ENCODE measurements around the gene DST. TPM values are rescaled to one million over a fixed set of nuclear protein-coding genes. Genes with fewer than 3 reads are reported as not detected.

DST gene
- total RNA-seq, 2 experiments from 2014 or later, result 5.7 to 6.2 TPM

DNA sequence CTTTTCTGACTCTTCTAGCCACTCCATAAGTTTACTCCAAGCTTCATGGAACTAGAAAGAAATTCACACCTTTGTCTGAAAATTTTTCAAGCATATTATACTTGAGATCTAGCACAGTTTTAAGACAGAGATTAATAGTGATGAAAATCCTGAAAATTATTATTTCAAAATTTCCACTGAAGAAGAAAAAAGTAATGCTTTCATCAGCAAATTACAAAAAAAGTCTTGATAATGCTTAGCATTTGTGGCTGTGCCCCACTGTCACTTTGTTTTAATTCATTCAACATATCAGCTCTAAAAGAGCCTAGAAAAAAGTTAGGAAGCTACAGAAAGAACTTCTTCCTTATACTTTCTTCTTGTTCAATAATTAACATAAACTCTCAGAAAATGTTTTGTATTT lies 153.1 kb downstream of the DST start:
- no peak overlapping the region for H3K4me3 Mint-ChIP-seq
- intact Hi-C loops (cut with micrococcal nuclease), result no loop called here
- ChIA-PET POLR2A (no interaction called here), CTCF (no interaction called here)
- no peaks in the 10 kb centered on the region for H3K9me3 Mint-ChIP-seq
- H3K27me3 Mint-ChIP-seq, result no peaks in the 10 kb centered on the region
- H3K36me3 Mint-ChIP-seq, result no peaks in the 10 kb centered on the region
- no peak for DNase-seq
- no peaks in the 10 kb centered on the region for H3K4me1 Mint-ChIP-seq (ENCODE audit: low read depth)
- H3K27ac Mint-ChIP-seq, result no peak overlapping the region

DNA sequence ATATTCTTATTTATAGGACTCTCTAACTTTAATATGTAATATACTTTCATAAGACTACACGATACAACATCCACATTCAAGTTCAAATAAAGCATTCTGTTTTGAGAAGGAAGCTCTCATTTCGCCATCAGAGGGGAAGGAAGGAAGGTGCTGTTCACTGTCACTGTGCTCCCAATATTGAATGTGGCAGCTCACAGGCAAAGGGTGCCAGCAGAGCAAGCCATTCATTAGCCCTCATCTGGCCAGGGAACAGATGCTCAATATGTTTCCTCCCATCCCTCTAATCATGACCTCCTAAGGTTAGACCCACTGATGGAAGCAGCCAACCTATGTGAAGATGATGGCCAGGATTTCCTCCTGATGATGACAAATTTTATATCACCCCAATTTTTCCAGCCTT lies 154.4 kb downstream of the DST start:
- Mint-ChIP-seq H3K4me1 (ENCODE audit: low read depth) (no peaks in the 10 kb centered on the region), H3K27me3 (no peaks in the 10 kb centered on the region), H3K9me3 (no peaks in the 10 kb centered on the region), H3K4me3 (no peak overlapping the region), H3K36me3 (no peaks in the 10 kb centered on the region), H3K27ac (no peak overlapping the region)
- ChIA-PET POLR2A (no interaction called here), CTCF (no interaction called here)
- no peak for DNase-seq
- intact Hi-C loops (cut with micrococcal nuclease), result no loop called here

DNA sequence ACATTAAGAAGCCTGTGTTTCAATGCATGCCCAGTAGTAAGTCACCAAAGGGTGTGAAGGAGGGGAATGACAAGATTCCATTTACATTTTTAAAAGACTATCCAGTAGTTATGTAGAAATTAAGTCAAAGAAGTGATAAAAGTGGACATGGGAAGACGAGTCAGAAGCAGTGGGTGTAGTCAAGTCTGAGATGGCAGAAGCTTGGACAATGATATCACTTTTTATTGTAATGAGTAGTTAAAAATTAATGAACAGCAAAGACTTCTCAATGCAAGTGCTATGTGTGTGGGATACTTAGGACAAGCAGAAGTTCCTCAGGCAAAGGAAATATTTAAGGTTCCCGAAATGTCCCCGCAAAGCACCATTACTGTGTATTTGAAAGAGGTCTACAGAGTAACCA lies 156.0 kb downstream of the DST start:
- Mint-ChIP-seq H3K27ac (no peak overlapping the region), H3K4me1 (ENCODE audit: low read depth) (no peaks in the 10 kb centered on the region), H3K27me3 (no peaks in the 10 kb centered on the region), H3K9me3 (no peaks in the 10 kb centered on the region), H3K36me3 (no peaks in the 10 kb centered on the region), H3K4me3 (no peak overlapping the region)
- ChIA-PET CTCF (no interaction called here), POLR2A (no interaction called here)
- intact Hi-C loops (cut with micrococcal nuclease), result no loop called here
- no peak for DNase-seq

DNA sequence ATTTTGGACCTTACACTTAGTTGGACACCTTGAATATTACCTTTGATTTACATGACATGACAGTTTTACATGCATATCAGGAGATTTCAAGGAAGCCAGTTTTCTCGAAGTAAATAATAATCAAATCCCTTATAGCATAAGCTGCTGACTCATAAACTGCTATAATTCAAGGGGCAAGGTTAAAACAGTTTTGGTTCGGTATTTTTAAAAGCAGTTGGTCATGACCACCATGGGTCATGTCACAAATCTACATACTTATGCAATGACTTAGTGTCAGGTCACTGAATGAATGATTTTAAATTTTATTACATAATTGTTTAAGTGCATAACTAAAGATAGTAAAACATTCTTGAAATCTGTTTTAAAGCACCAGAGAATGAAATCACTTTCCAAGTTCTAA lies 158.0 kb downstream of the DST start:
- Mint-ChIP-seq H3K27ac (no peak overlapping the region), H3K27me3 (no peaks in the 10 kb centered on the region), H3K9me3 (no peaks in the 10 kb centered on the region), H3K4me1 (ENCODE audit: low read depth) (no peaks in the 10 kb centered on the region), H3K4me3 (no peak overlapping the region), H3K36me3 (no peaks in the 10 kb centered on the region)
- intact Hi-C loops (cut with micrococcal nuclease), result no loop called here
- DNase-seq, result no peak
- POLR2A ChIA-PET, result no interaction called here
- CTCF ChIA-PET, result no interaction called here

DNA sequence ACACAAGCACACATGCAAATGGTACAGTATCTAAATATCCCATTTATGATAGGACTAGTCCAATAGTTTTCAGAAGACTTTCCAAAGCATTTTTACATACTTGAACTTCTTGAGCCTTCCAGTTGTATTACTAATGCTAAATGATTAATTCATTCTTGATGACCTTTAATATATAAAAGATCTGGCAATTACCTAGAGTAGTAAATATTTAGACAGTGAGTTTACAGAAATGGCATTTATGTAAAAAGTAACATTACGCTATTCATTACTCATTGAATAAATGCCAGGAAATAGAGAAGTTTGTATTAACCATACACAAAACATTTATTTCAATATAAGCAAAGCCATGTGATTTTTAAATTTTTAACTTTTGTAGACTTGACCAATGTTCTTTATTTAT lies 158.8 kb downstream of the DST start:
- no peaks in the 10 kb centered on the region for H3K27me3 Mint-ChIP-seq
- peaks cover 4% of the 10 kb centered on the region for H3K9me3 Mint-ChIP-seq
- peaks cover 4% of the 10 kb centered on the region for H3K36me3 Mint-ChIP-seq
- no peak overlapping the region for H3K4me3 Mint-ChIP-seq
- H3K4me1 Mint-ChIP-seq (ENCODE audit: low read depth), result no peaks in the 10 kb centered on the region
- CTCF ChIA-PET, result no interaction called here
- H3K27ac Mint-ChIP-seq, result no peak overlapping the region
- DNase-seq, result no peak
- intact Hi-C loops (cut with micrococcal nuclease), result no loop called here
- POLR2A ChIA-PET, result no interaction called here

DNA sequence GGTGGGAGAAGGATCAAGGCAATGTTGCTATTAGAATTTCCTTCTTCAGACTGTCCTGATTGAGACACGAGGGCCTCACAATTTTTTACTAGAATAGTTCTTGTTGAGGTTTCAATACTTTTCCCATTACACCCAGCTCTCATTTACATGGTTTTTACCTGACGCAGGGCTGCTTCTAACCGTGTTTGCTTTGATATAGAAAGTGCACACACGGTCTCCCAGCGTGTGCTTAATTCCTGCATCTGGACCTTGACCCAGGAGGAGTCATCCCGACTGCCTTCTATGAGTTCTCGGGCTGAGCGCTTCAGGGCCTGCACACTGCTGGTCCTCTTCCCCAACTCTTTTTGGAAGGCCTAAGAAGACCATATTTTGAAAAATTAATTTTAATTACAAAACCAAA lies 160.2 kb downstream of the DST start:
- H3K4me1 Mint-ChIP-seq (ENCODE audit: low read depth), result no peaks in the 10 kb centered on the region
- no peak for DNase-seq
- H3K36me3 Mint-ChIP-seq, result peaks cover 7% of the 10 kb centered on the region
- H3K9me3 Mint-ChIP-seq, result peaks cover 7% of the 10 kb centered on the region
- ChIA-PET CTCF (no interaction called here), POLR2A (no interaction called here)
- H3K27ac Mint-ChIP-seq, result no peak overlapping the region
- no peaks in the 10 kb centered on the region for H3K27me3 Mint-ChIP-seq
- intact Hi-C loops (cut with micrococcal nuclease), result no loop called here
- no peak overlapping the region for H3K4me3 Mint-ChIP-seq

DNA sequence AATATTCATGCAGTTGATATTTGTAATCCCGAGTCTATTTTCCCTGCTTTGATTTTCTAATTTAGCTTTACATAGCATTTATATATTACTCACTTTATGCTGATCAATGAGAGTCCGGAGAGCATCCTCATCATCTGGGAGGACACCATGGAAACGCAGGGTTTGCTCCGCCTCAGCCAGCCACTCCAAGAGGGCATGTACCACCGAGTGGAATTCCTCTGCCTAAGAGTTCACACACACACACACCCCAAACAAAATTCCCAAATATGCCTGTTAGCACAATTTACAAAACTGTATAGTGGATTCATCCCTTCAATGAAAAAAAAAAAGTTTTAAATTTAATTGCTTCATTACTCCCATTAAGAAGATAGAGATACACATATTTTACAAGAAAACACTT lies 160.7 kb downstream of the DST start:
- Mint-ChIP-seq H3K9me3 (peaks cover 7% of the 10 kb centered on the region), H3K4me1 (ENCODE audit: low read depth) (no peaks in the 10 kb centered on the region), H3K27ac (no peak overlapping the region), H3K36me3 (peaks cover 7% of the 10 kb centered on the region), H3K27me3 (no peaks in the 10 kb centered on the region), H3K4me3 (no peak overlapping the region)
- CTCF ChIA-PET, result no interaction called here
- POLR2A ChIA-PET, result no interaction called here
- DNase-seq, result no peak
- intact Hi-C loops (cut with micrococcal nuclease), result no loop called here

DNA sequence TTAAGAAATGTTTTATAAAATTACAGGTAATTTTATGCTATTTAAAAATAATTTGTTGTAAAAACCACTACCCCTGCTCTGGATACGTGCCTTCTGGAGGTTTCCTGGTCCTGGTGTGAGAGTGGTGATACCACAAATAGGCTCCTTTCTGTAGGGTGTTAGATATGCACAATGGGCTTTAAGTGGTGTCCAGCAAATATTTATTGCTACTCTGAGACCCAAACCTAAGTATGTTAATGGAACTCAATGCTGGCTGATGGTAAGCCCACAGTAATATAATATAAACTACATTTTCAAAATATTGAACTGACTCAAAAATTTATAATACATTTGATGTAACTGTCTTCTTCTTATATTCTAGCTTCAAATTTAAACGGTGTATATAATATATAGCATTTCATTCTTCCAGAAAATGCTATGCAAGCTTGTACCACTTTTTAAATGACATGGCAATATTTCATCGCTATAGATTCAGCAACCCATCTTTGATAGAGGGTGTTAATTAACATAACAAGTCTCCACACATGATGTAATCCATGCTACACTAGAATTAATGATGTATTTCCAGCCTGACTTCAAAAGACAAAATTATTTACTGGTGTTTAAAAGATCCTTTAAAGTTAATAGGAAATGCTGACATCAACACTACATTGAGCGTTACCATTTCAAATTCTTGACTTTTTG lies 161.9 kb downstream of the DST start:
- DNase-seq, result no peak
- Mint-ChIP-seq H3K36me3 (peaks cover 7% of the 10 kb centered on the region), H3K9me3 (peaks cover 7% of the 10 kb centered on the region), H3K4me1 (ENCODE audit: low read depth) (no peaks in the 10 kb centered on the region), H3K4me3 (no peak overlapping the region), H3K27me3 (no peaks in the 10 kb centered on the region), H3K27ac (no peak overlapping the region)
- intact Hi-C loops (cut with micrococcal nuclease), result no loop called here
- ChIA-PET POLR2A (no interaction called here), CTCF (no interaction called here)

DNA sequence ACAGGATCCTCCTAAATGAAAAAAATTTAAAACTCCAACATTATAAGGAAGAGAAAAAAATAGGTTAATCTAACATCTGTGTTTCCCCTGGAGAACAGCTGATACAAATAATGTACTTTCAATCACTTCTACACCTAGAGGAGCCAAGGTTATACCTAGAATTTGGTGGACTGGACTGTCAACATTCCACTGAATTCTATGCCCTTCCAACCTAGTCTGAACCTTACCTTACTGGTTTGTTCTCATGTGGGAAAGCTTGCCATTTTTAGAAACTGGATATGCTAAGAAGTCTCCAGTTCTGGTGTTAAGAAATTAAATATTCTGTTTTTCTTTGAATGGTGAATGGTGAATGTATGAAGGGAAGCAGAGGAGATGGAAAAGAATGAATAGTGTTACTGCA lies 162.4 kb downstream of the DST start:
- ChIA-PET POLR2A (no interaction called here), CTCF (no interaction called here)
- H3K27ac Mint-ChIP-seq, result no peak overlapping the region
- H3K27me3 Mint-ChIP-seq, result no peaks in the 10 kb centered on the region
- no peak overlapping the region for H3K4me3 Mint-ChIP-seq
- peaks cover 7% of the 10 kb centered on the region for H3K36me3 Mint-ChIP-seq
- no peaks in the 10 kb centered on the region for H3K4me1 Mint-ChIP-seq (ENCODE audit: low read depth)
- H3K9me3 Mint-ChIP-seq, result peaks cover 7% of the 10 kb centered on the region
- DNase-seq, result no peak
- intact Hi-C loops (cut with micrococcal nuclease), result no loop called here

DNA sequence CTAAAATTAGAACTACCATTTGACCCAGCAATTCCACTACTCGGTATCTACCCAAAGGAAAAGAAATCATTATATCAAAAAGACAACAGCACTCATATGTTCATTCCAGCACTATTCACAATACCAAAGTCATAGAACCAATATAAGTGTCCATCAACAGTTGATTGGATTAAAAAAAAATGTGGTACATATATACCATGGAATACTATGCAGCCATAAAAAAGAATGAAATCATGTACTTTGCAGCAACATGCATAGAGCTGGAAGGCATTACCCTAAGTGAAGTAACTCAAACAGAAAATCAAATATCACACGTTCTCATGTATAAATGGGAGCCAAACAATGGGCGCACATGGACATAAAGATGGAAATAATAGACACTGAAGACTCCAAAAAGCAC lies 163.3 kb downstream of the DST start:
- CTCF ChIA-PET, result no interaction called here
- Mint-ChIP-seq H3K27ac (no peak overlapping the region), H3K4me1 (ENCODE audit: low read depth) (no peaks in the 10 kb centered on the region), H3K36me3 (peaks cover 7% of the 10 kb centered on the region), H3K4me3 (no peak overlapping the region), H3K9me3 (peaks cover 7% of the 10 kb centered on the region), H3K27me3 (no peaks in the 10 kb centered on the region)
- intact Hi-C loops (cut with micrococcal nuclease), result no loop called here
- POLR2A ChIA-PET, result no interaction called here
- no peak for DNase-seq

DNA sequence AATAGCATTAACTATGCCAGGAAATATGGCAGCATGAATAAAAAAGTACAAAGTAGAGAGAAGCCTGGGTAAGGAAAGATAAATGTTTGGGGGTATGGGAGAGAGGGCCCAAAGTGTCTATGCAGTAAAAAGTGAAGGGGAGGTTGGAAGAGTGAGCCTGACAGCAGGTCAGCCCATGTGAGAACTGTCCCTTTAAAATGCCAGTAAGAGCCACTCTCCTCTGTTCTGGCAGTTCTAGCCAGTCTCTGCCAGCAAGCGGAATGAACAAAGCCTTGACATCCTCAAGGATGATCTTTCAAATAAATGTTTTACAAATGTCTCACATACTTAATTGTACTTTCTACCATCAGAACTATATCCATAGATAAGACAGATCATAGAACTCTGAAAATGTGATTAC lies 164.5 kb downstream of the DST start:
- no peak for DNase-seq
- H3K4me1 Mint-ChIP-seq (ENCODE audit: low read depth), result no peaks in the 10 kb centered on the region
- no peaks in the 10 kb centered on the region for H3K27me3 Mint-ChIP-seq
- peaks cover 7% of the 10 kb centered on the region for H3K9me3 Mint-ChIP-seq
- H3K27ac Mint-ChIP-seq, result no peak overlapping the region
- intact Hi-C loops (cut with micrococcal nuclease), result no loop called here
- POLR2A ChIA-PET, result no interaction called here
- peaks cover 7% of the 10 kb centered on the region for H3K36me3 Mint-ChIP-seq
- CTCF ChIA-PET, result no interaction called here
- no peak overlapping the region for H3K4me3 Mint-ChIP-seq

DNA sequence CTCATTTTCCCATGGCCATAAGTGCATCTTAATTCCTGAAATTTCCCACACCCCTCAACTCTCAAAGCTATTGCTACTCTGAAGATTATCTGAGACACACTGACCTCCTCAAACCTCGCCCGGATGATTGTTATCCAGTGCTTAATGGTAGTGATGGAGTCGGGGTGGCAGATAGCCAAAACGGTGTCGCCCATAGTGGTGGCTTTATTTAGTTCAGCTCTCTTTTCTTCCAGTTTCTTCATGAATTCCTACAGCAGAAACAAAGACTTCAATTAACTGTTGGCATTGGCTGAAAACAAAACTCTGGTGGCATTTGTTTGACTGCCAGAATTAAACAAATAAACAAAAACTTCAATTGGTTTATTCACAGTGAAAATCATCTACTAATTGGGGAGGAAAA lies 165.4 kb downstream of the DST start:
- DNase-seq, result no peak
- ChIA-PET POLR2A (no interaction called here), CTCF (no interaction called here)
- H3K27ac Mint-ChIP-seq, result no peak overlapping the region
- H3K27me3 Mint-ChIP-seq, result no peaks in the 10 kb centered on the region
- intact Hi-C loops (cut with micrococcal nuclease), result no loop called here
- H3K4me3 Mint-ChIP-seq, result no peak overlapping the region
- no peaks in the 10 kb centered on the region for H3K4me1 Mint-ChIP-seq (ENCODE audit: low read depth)
- peaks cover 7% of the 10 kb centered on the region for H3K9me3 Mint-ChIP-seq
- peaks cover 7% of the 10 kb centered on the region for H3K36me3 Mint-ChIP-seq

DNA sequence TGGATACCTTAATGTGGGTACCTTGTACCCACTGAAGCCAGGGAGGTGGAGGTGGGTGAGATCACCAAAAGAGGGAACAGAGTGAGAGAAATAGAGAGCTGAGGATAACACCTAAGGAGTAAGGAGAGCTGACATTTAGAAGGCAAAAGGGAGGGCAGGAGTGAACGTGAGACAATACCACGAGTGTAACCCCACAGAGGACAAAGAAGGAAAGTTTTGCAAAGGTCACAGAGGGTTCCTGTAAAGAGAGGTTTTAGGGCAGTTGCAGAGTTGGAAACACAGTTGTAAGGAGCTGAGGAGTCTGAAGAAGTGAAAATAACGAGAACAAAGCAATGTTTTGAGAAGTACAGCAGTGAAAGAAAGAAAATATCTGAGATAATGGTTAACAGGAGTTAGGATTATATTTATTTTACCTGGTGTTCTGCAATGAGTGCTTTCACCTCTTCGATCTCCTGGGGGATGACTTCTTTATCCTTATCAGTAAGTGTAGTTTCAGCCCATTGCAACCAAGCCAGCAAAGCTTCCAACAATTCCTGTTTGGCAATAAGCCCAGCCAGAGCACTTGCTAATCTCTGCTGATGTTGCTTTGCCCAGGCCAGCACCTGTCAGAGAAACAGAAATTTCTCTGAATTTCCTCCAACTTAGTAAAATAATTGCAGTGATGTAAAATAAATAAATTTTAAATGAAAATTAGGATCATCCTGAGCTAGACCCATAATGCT lies 166.8 kb downstream of the DST start:
- Mint-ChIP-seq H3K27ac (no peak overlapping the region), H3K9me3 (peaks cover 7% of the 10 kb centered on the region), H3K4me1 (ENCODE audit: low read depth) (no peaks in the 10 kb centered on the region), H3K27me3 (no peaks in the 10 kb centered on the region), H3K36me3 (peaks cover 7% of the 10 kb centered on the region), H3K4me3 (no peak overlapping the region)
- POLR2A ChIA-PET, result no interaction called here
- no peak for DNase-seq
- CTCF ChIA-PET, result no interaction called here
- intact Hi-C loops (cut with micrococcal nuclease), result no loop called here

Data from activated CD4-positive, alpha-beta memory T cell treated with anti-CD3 and anti-CD28 coated beads for 36 hours (primary cell).